HEK293T (cell line): ENCODE data around the gene CHST7.
"Not testable (repeated sequence)": the region's sequence is repeated elsewhere in the genome, so short reads cannot be mapped to it uniquely, and the experiment has no call there.

Experiments used
- CTCF ChIA-PET: fragments of 350-600 bp; formaldehyde crosslinking; extraction: SDS; loops from one replicate; lab custom pipeline; 2021; ENCODE audit warnings: antibody characterized with exemption, inconsistent platforms; lab: Yijun Ruan, JAX
- POLR2A ChIA-PET: fragments of 350-600 bp; formaldehyde crosslinking; extraction: SDS; loops from one replicate; lab custom pipeline; 2020; ENCODE audit warnings: antibody characterized with exemption, inconsistent platforms; lab: Yijun Ruan, JAX
- DNase-seq: peaks from one replicate; pipeline ENCODE4 v3.0.0; 2012; ENCODE audit warnings: mixed read lengths; ENCODE audit errors: extremely low spot score
- ARNT ChIP-seq: fragments of 450-650 bp; IDR thresholded peaks from 2 replicates; pipeline ENCODE4 v1.6.1; 2017; ENCODE audit warnings: mild to moderate bottlenecking
- BHLHE40 ChIP-seq: fragments of 450-650 bp; IDR thresholded peaks from 2 replicates; pipeline ENCODE4 v1.6.1; 2016; ENCODE audit warnings: mild to moderate bottlenecking, moderate library complexity, borderline replicate concordance
- CTBP1 ChIP-seq: fragments of 450-650 bp; IDR thresholded peaks from 2 replicates; pipeline ENCODE4 v1.6.1; 2016; ENCODE audit warnings: borderline replicate concordance
- ELF4 ChIP-seq: fragments of 450-650 bp; IDR thresholded peaks from 2 replicates; pipeline ENCODE4 v1.6.1; 2017; ENCODE audit warnings: antibody characterized with exemption
- FOXA1 ChIP-seq: fragments of 450-650 bp; IDR thresholded peaks from 2 replicates; pipeline ENCODE4 v1.6.1; 2016; ENCODE audit warnings: mild to moderate bottlenecking
- FOXK2 ChIP-seq: fragments of 450-650 bp; IDR thresholded peaks from 2 replicates; pipeline ENCODE4 v1.6.1; 2016; ENCODE audit warnings: mild to moderate bottlenecking
- FOXM1 ChIP-seq: fragments of 450-650 bp; IDR thresholded peaks from 2 replicates; pipeline ENCODE4 v1.6.1; 2017; ENCODE audit warnings: mild to moderate bottlenecking, borderline replicate concordance
- HDGF ChIP-seq: fragments of 450-650 bp; IDR thresholded peaks from 2 replicates; pipeline ENCODE4 v1.6.1; 2017; ENCODE audit warnings: antibody characterized with exemption, borderline replicate concordance
- L3MBTL2 ChIP-seq: fragments of 450-650 bp; conservative IDR thresholded peaks from 2 replicates; pipeline ENCODE4 v1.6.1; 2016; ENCODE audit warnings: mild to moderate bottlenecking
- LEF1 ChIP-seq: fragments of 450-650 bp; IDR thresholded peaks from 2 replicates; pipeline ENCODE4 v1.6.1; 2017; ENCODE audit warnings: mild to moderate bottlenecking, borderline replicate concordance
- NFRKB ChIP-seq: fragments of 450-650 bp; IDR thresholded peaks from 2 replicates; pipeline ENCODE4 v1.6.1; 2016; ENCODE audit warnings: mild to moderate bottlenecking, moderate library complexity
- SP1 ChIP-seq: fragments of 450-650 bp; IDR thresholded peaks from 2 replicates; pipeline ENCODE4 v1.6.1; 2017
- SUZ12 ChIP-seq: fragments of 450-650 bp; IDR thresholded peaks from 2 replicates; pipeline ENCODE4 v1.6.1; 2016; ENCODE audit warnings: mild to moderate bottlenecking
- TARDBP ChIP-seq: fragments of 450-650 bp; IDR thresholded peaks from 2 replicates; pipeline ENCODE4 v1.6.1; 2016
- ZNF384 ChIP-seq: fragments of 450-650 bp; IDR thresholded peaks from 2 replicates; pipeline ENCODE4 v1.6.1; 2016
- TF ChIP-seq, protein P1 (sequence below): fragments of 450-650 bp; IDR thresholded peaks from 2 replicates; pipeline ENCODE4 v1.6.1; 2016

CHST7 gene, protein sequence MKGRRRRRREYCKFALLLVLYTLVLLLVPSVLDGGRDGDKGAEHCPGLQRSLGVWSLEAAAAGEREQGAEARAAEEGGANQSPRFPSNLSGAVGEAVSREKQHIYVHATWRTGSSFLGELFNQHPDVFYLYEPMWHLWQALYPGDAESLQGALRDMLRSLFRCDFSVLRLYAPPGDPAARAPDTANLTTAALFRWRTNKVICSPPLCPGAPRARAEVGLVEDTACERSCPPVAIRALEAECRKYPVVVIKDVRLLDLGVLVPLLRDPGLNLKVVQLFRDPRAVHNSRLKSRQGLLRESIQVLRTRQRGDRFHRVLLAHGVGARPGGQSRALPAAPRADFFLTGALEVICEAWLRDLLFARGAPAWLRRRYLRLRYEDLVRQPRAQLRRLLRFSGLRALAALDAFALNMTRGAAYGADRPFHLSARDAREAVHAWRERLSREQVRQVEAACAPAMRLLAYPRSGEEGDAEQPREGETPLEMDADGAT

DNA sequence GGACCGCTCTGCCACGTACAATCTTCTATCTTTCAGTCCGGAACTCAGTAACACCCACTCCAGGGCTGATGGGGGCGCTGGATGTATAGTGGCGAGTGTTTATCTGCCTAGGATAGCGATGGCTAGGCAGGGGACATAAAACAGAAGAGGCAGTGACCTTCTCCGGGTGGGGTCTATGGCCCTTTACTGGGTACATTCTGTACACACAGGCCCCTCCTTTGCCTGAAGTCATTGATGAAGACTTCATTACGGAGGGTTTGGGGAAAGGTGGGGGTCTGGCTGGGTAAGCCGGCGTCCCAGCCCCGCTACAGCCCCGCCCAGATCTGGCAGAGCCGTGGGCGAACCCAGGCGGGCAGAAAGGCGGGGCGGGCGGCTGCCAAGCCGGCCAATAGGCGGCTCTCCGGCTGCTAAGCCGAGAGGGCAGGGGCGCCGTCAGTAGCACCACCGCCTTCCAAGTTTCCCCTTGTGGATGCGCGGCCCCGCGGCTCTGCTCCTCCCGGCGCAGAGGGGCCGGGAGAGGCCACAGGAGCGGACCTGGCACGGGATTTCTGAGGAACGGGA is at the start of gene CHST7:
CHST7 (plus strand) TSS at position 435 of the 561 bp plus-strand sequence. CDS start 167 bp downstream, outside the sequence.
- peak; percentile 71 for DNase-seq
- no peak for TF ChIP-seq HDGF
- TF ChIP-seq SP1, result no peak
- TF ChIP-seq LEF1, result no peak
- TF ChIP-seq ELF4, result no peak
- TF ChIP-seq ARNT, result no peak
- TF ChIP-seq SUZ12, result no peak
- TF ChIP-seq, protein P1, sequence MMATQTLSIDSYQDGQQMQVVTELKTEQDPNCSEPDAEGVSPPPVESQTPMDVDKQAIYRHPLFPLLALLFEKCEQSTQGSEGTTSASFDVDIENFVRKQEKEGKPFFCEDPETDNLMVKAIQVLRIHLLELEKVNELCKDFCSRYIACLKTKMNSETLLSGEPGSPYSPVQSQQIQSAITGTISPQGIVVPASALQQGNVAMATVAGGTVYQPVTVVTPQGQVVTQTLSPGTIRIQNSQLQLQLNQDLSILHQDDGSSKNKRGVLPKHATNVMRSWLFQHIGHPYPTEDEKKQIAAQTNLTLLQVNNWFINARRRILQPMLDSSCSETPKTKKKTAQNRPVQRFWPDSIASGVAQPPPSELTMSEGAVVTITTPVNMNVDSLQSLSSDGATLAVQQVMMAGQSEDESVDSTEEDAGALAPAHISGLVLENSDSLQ, result no peak
- no peak for TF ChIP-seq BHLHE40
- no peak for TF ChIP-seq FOXA1
- TF ChIP-seq FOXM1, result no peak
- TF ChIP-seq FOXK2, result no peak
- no peak for TF ChIP-seq L3MBTL2
- no peak for TF ChIP-seq CTBP1
- TF ChIP-seq NFRKB, result no peak
- TF ChIP-seq TARDBP, result no peak
- TF ChIP-seq ZNF384, result no peak
- POLR2A ChIA-PET, result no interaction called here
- CTCF ChIA-PET, result interaction anchor here (0.6 kb wide), 1 partner anchor 202 kb away, joined by 3 read pairs; no protein-coding TSS in a partner anchor

DNA sequence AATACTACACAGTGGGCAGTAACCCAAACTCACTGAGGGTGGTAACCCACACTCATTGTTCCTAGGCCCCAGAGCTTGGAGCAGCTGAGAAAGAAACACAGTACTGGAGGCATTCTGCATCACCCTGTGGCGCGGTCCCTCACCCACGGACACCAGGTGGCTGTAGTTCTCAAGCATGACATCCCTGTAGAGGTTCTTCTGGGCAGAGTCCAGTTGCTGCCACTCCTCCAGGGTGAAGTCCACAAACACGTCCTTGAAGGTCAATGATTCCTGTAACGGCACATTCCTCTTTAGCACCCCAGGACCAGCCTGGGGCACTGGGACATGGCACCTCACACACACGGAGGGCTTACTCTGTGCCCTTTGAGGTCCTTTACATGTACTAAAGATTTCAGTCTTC is 44.9 kb upstream of the CHST7 start:
- CTCF ChIA-PET, POLR2A ChIA-PET: not testable (repeated sequence)

GRCh38 chrX:46529740-46530403 is 43.7 kb upstream of the CHST7 start:
- POLR2A ChIA-PET, CTCF ChIA-PET, DNase-seq: not testable (repeated sequence)

More for the DNA sequence above, 44.9 kb upstream of the CHST7 start:
- not testable (repeated sequence) for DNase-seq

GRCh38 chrX:46530404-46530908 is 43.1 kb upstream of the CHST7 start:
- POLR2A ChIA-PET, DNase-seq, CTCF ChIA-PET: not testable (repeated sequence)

DNA sequence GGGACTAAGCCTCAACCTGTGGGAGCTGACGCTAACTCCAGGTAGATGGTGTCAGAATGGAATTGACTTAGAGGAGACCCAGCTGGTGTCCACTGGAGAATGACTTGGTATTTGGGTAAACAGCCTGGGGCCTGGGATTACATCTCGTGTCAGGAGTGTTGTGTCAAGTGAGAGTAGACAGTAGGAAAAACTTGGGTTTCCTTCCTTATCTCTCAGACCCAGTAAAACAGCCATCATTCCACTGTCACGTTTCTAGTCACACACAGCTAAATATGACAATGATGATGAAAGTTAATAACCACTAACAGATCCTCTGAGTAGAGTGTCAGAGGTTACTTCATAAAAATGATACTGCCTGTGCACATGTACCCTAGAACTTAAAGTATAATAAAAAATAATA is 42.1 kb upstream of the CHST7 start:
- no peak for DNase-seq
- ChIA-PET POLR2A (no interaction called here), CTCF (no interaction called here)
- TF ChIP-seq FOXA1 (no peak), SUZ12 (no peak), NFRKB (no peak), CTBP1 (no peak), ELF4 (no peak), L3MBTL2 (no peak), SP1 (no peak), BHLHE40 (no peak)

- CTCF ChIA-PET, result no interaction called here
- no peak for TF ChIP-seq HDGF
- TF ChIP-seq TARDBP, result no peak
- TF ChIP-seq CTBP1, result no peak
- TF ChIP-seq ELF4, result no peak
- no peak for TF ChIP-seq ARNT
- TF ChIP-seq, protein P1, result no peak
- TF ChIP-seq L3MBTL2, result no peak
- TF ChIP-seq LEF1, result no peak
- TF ChIP-seq FOXM1, result no peak
- no peak for TF ChIP-seq SP1
- no peak for TF ChIP-seq SUZ12
- no peak for TF ChIP-seq FOXA1
- no peak for DNase-seq
- POLR2A ChIA-PET, result interaction anchor here (0.6 kb wide), 1 partner anchor 482 kb away, joined by 4 read pairs; no protein-coding TSS in a partner anchor
Measured at GRCh38 chrX:46543441-46543840, 30.1 kb upstream of the CHST7 start.

DNA sequence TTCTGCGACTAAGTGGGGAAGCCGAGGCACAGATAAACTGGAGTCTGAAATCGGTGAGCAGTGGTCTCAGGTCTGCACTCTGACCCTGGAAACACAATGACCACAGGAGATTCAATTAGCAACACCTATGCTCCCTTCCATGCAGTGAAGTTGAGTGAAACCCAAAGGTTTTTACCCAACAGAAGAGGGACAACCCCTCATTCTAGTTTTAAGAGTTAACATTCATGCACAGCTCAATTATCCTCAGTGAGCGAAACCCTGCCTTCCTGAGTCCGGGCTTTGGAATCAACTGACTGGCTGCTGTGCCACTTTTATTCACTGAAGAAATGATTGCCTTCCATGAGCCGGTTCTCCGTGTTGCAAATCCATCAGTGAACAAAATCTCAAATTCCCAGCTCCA is 29.0 kb upstream of the CHST7 start:
- CTCF ChIA-PET, DNase-seq, POLR2A ChIA-PET: not testable (repeated sequence)
